Gastroesophageal sphincter (tissue), 4 donors: ENCODE measurements around the gene HPN. TPM values are rescaled to one million over a fixed set of nuclear protein-coding genes. Genes with fewer than 3 reads are reported as not detected.
A peak's percentile ranks its signal among the peaks of the same experiment; 100 is the strongest.

Experiments used
- ATAC-seq: fragments of 150-250 bp; one replicate; pipeline ENCODE4 v1.9.1; 2016; ENCODE audit warnings: mild to moderate bottlenecking, moderate library complexity
- H3K27ac ChIP-seq, 4 donors: fragments of 200-600 bp; sonication (generic) in 3 of 4; 1 replicate in 3 of 4; 2 replicates in 1 of 4; pipeline ENCODE4 v1.5.1; 2016 to 2019
- H3K27me3 ChIP-seq: fragments of 200-600 bp; sonication (generic); one replicate; pipeline ENCODE4 v1.5.1; 2019
- H3K36me3 ChIP-seq, 2 donors: fragments of 200-600 bp; sonication (generic); one replicate each; pipeline ENCODE4 v1.5.1; 2019; ENCODE audit warnings: control low read depth in 1 of 2
- H3K4me1 ChIP-seq, 3 donors: fragments of 200-600 bp; sonication (generic); 1 replicate in 2 of 3; 2 replicates in 1 of 3; pipeline ENCODE4 v1.5.1; 2016 to 2019; ENCODE audit warnings: control low read depth in 2 of 3
- H3K4me3 ChIP-seq, 2 donors: fragments of 200-600 bp; sonication (generic); one replicate each; pipeline ENCODE4 v1.5.1; 2019; ENCODE audit warnings: mild to moderate bottlenecking in 1 of 2, moderate library complexity in 1 of 2
- H3K9me3 ChIP-seq, 3 donors: fragments of 200-600 bp; sonication (generic); one replicate each; pipeline ENCODE4 v1.5.1; 2017 to 2019; ENCODE audit warnings: control low read depth in 2 of 3
- CTCF ChIP-seq, 4 experiments: fragments of 200-600 bp in 2 of 4; fragments of 450-650 bp in 2 of 4; sonication (generic) in 1 of 4; IDR thresholded peaks; one replicate each; pipeline ENCODE4 v1.5.1; 2017 to 2019; ENCODE audit warnings: antibody characterized with exemption in 4 of 4, mild to moderate bottlenecking in 2 of 4, moderate library complexity in 2 of 4
- EP300 ChIP-seq: sonication (generic); formaldehyde crosslinking; IDR thresholded peaks from one replicate; pipeline ENCODE4 v1.6.1; 2017; ENCODE audit warnings: antibody characterized with exemption, mild to moderate bottlenecking
- POLR2A ChIP-seq, 2 donors: fragments of 450-650 bp; IDR thresholded peaks; one replicate each; pipeline ENCODE4 v1.6.1; 2017; ENCODE audit warnings: antibody characterized with exemption in 2 of 2, mild to moderate bottlenecking in 2 of 2, moderate library complexity in 1 of 2
- POLR2AphosphoS5 ChIP-seq: sonication (generic); formaldehyde crosslinking; IDR thresholded peaks from one replicate; pipeline ENCODE4 v1.6.1; 2017; ENCODE audit warnings: antibody characterized with exemption
- WGBS, 2 donors: methylation state at CpG; one replicate each; pipeline ENCODE4 v1.1.5; 2018; ENCODE audit warnings: low coverage in 1 of 2; 5-methylcytosine and 5-hydroxymethylcytosine counted together
- total RNA-seq, 4 donors: library from RNA; depleted of rRNA; stranded (reverse); fragments of >200 nt; gene quantifications; one replicate each; pipeline ENCODE4 v1.1.0, GENCODE V29; 2016

The HPN gene
- total RNA-seq, 4 donors from 2014 or later = 0.17 to 1.2 (median 0.27) TPM; not detected in 1

DNA sequence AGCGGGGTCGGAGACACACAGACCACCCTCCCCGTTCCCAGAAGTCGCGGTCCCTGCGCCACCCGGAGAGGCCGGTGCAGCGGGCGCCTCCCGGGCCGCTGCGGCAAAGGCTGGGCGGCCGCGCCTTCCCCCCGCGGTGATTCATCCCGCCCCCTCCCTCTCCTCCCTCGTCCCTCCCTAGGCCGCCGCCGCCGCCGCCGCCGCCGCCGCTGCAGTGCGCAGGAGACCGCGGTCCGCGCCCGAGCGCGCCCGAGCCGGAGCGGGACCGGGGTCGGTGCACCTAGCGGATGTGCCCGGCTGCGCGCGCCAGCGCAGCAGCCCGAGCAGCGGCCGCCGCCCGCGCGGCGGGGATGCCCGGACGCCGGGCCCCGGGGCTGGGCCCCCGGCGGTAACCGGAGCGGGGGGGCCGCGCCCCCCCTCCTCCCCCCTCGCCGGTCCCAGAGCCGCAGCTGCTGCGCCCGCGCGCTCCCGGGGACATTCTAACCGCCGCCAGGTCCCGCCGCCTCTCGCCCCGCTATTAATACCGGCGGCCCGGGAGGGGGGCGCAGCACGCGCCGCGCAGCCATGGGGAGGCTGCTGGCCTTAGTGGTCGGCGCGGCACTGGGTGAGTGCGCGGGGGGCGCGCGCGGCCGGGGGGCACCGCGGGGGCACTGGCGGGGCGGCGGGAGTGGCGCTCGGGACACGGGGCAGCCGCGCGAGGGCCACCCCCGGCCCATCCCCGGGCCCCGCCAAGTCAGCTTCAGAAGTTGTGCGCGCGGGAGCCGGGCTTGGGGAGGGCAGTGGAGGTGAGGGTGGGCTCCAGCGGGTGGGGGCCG lies 11.1 kb upstream of the HPN start, which contains the start of gene SCN1B:
SCN1B (plus strand) TSS at position 214 of the 815 bp plus-strand sequence; CDS start at position 565, 351 bp downstream.
- TF ChIP-seq EP300 (no peak), POLR2A (IDR thresholded peaks at IDR 0.05) (peak in 1 of 2 donors; percentile 20)
- peaks cover 0 to 34% (median 11%) of the 10 kb centered on the region in 3 donors for H3K4me1 ChIP-seq
- peak; percentile 88 for ATAC-seq
- H3K27me3 ChIP-seq = no peaks in the 10 kb centered on the region
- H3K9me3 ChIP-seq = no peaks in the 10 kb centered on the region
- no CpG with 5 or more reads among the region's 118 CpGs for WGBS, 2 donors
- peaks cover 0 to 53% of the 10 kb centered on the region in 2 donors for H3K36me3 ChIP-seq
- peak within 1 kb of the TSS in 3 of 4 donors; percentile 65 to 77 (median 74) for H3K27ac ChIP-seq
- H3K4me3 ChIP-seq = peak within 1 kb of the TSS; percentile 28 to 77

DNA sequence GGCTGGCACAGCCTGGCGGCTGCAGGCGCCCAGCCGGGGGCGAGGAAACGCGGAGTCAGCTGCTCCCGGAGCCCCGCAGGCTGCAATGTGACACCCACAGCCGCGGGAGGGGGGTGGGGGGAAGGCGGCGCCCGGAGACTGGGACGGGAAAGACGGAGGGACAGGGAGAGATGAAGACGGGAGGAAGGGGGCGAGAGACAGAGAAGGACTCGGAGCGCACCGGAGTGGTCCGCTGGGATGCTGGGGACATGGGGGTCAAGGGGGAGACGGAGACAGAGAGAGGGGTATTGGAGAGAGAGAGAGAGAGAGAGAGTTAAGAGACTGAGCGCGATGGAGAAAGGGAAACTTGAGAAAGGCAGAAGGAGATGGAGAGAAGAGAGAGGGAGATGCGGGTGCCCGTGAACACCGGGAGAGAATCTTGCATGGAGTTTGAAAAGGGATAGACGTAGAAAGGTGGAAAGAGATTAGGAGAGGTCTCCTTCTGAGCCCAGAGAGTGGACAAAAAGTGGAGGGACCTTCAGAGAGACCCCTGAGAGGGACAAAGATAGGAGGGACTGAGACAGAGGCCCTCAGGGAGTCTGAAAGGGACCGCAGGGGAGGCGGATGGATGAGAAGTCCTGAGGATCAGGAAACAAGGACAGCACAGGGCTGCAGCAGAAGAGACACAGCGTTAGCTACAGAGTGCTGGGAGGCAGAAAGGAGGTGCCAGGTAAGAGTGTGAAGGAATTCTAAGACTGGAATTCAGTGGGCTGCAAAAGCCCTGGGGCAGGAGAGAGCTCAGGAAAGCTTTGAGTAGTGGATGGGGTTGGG lies 10.2 kb upstream of the HPN start:
- Histone ChIP-seq H3K27me3 (no peaks in the 10 kb centered on the region), H3K4me3 (peak overlapping the region; percentile 28 to 77), H3K9me3 (no peaks in the 10 kb centered on the region), H3K27ac (peak overlapping the region in 3 of 4 donors; percentile 65 to 77 (median 74)), H3K4me1 (peaks cover 0 to 34% (median 11%) of the 10 kb centered on the region in 3 donors), H3K36me3 (peaks cover 0 to 53% of the 10 kb centered on the region in 2 donors)
- TF ChIP-seq CTCF (IDR thresholded peaks at IDR 0.05) = no peak
- no peak for TF ChIP-seq POLR2A (IDR thresholded peaks at IDR 0.05)
- no peak for TF ChIP-seq POLR2AphosphoS5
- no peak for TF ChIP-seq EP300
- ATAC-seq = peak; percentile 44
- 5 to 7% methylated on average over 18 to 20 of the region's 31 CpGs for WGBS, 2 donors

- TF ChIP-seq EP300 (no peak), CTCF (IDR thresholded peaks at IDR 0.05) (no peak), POLR2AphosphoS5 (no peak), POLR2A (IDR thresholded peaks at IDR 0.05) (no peak)
- H3K27ac ChIP-seq = no peak overlapping the region
- H3K4me1 ChIP-seq = peaks cover 0 to 37% (median 11%) of the 10 kb centered on the region in 3 donors
- no peak overlapping the region for H3K4me3 ChIP-seq
- peaks cover 0 to 51% of the 10 kb centered on the region in 2 donors for H3K36me3 ChIP-seq
- ATAC-seq = no peak
- H3K9me3 ChIP-seq = no peaks in the 10 kb centered on the region
- H3K27me3 ChIP-seq = no peaks in the 10 kb centered on the region
- 94% methylated on average over 5 of the region's 17 CpGs; no CpG with 5 or more reads in 1 of the 2 donors for WGBS, 2 donors
Observed at GRCh38 chr19:35032356-35032865, 9.1 kb upstream of the HPN start.

GRCh38 chr19:35033067-35034004 lies 8.2 kb upstream of the HPN start:
- Histone ChIP-seq H3K27me3 (no peaks in the 10 kb centered on the region), H3K27ac (no peak overlapping the region), H3K4me1 (peaks cover 0 to 47% (median 15%) of the 10 kb centered on the region in 3 donors), H3K4me3 (no peak overlapping the region), H3K36me3 (peaks cover 0 to 42% of the 10 kb centered on the region in 2 donors), H3K9me3 (no peaks in the 10 kb centered on the region)
- ATAC-seq = no peak
- WGBS, 2 donors = 85 to 100% methylated on average over 1 to 11 of the region's 30 CpGs
- no peak for TF ChIP-seq CTCF (IDR thresholded peaks at IDR 0.05)
- no peak for TF ChIP-seq POLR2A (IDR thresholded peaks at IDR 0.05)
- no peak for TF ChIP-seq EP300
